GM12878 (cell line): ENCODE measurements around the gene AFAP1. TPM values are rescaled to one million over a fixed set of nuclear protein-coding genes. Genes with fewer than 3 reads are reported as not detected.

Experiments
- ATAC-seq: fragments of 200-7000 bp; cut with Tn5 transposase; 3 replicates; pipeline ENCODE4 v1.9.1; 2020; ENCODE audit warnings: mild to moderate bottlenecking, moderate library complexity
- BruUV-seq: library from RNA; stranded (reverse); fragments of 400-500 nt; replicated peaks from 2 replicates; lab custom pipeline; 2021; lab: Mats Ljungman, UMichigan
- CTCF ChIA-PET: fragments of 300-600 bp; sonication (Branson Sonifier 250); formaldehyde crosslinking; extraction: SDS; loops from one replicate; lab custom pipeline; 2021; ENCODE audit warnings: inconsistent platforms; lab: Yijun Ruan, JAX
- POLR2A ChIA-PET: fragments of 350-600 bp; formaldehyde crosslinking; extraction: SDS; loops from one replicate; lab custom pipeline; 2021; ENCODE audit warnings: inconsistent platforms; lab: Charles Lee
- RAD21 ChIA-PET: fragments of 300-600 bp; sonication (Branson Sonifier 250); formaldehyde crosslinking; loops from one replicate; lab custom pipeline; 2023; ENCODE audit warnings: antibody characterized with exemption; ENCODE audit not compliant: unreplicated experiment; lab: Charles Lee
- SMC1A ChIA-PET: fragments of 300-600 bp; sonication (Branson Sonifier 250); formaldehyde crosslinking; loops from one replicate; lab custom pipeline; 2023; ENCODE audit not compliant: unreplicated experiment, uncharacterized antibody; lab: Charles Lee
- DNase-seq: peaks from one replicate; pipeline ENCODE4 v3.0.0-alpha.2; 2011; ENCODE audit warnings: low read depth, low spot score
- FAIRE-seq: peaks from 3 replicates; lab custom pipeline; 2011; peaks lifted over from hg19 to GRCh38; lab: Jason Lieb, UNC
- H2AFZ ChIP-seq: 2 replicates; pipeline ENCODE4 v1.6.0; 2011; ENCODE audit warnings: low read depth, low read length, control low read depth; ENCODE audit not compliant: control insufficient read depth
- H3K27ac ChIP-seq: 2 replicates; pipeline ENCODE4 v1.5.1; 2011; ENCODE audit warnings: control low read depth; ENCODE audit not compliant: control insufficient read depth, insufficient read depth
- H3K27me3 ChIP-seq, 2 experiments: replicated peaks in 1 of 2; 2 replicates each; pipeline versions ENCODE4 v1.6.0 to v1.6.1; 2011; ENCODE audit warnings: low read length in 1 of 2; ENCODE audit not compliant: control insufficient read depth in 2 of 2, insufficient read depth in 2 of 2
- H3K36me3 ChIP-seq, 2 experiments: 2 replicates each; pipeline ENCODE4 v1.5.1; 2011; ENCODE audit warnings: low read length in 1 of 2; ENCODE audit not compliant: control insufficient read depth in 2 of 2, insufficient read depth in 2 of 2
- H3K4me1 ChIP-seq: 2 replicates; pipeline ENCODE4 v1.6.1; 2011; ENCODE audit warnings: mild to moderate bottlenecking, low read length, moderate library complexity, mixed read lengths; ENCODE audit not compliant: control insufficient read depth, insufficient read depth
- H3K4me2 ChIP-seq: 2 replicates; pipeline ENCODE4 v1.6.0; 2011; ENCODE audit warnings: control low read depth; ENCODE audit not compliant: control insufficient read depth, insufficient read depth
- H3K4me3 ChIP-seq: fragments of 200-600 bp; sonication (generic); 2 replicates; pipeline ENCODE4 v1.5.1; 2016
- H3K79me2 ChIP-seq: 2 replicates; pipeline ENCODE4 v1.6.0; 2011; ENCODE audit warnings: low read length; ENCODE audit not compliant: control insufficient read depth, insufficient read depth
- H3K9ac ChIP-seq: 2 replicates; pipeline ENCODE4 v1.8.0; 2011; ENCODE audit warnings: low read length, control low read depth, mixed read lengths; ENCODE audit not compliant: control insufficient read depth, insufficient read depth
- H3K9me3 ChIP-seq: replicated peaks from 3 replicates; pipeline ENCODE4 v1.5.1; 2011; ENCODE audit warnings: mild to moderate bottlenecking, low read length; ENCODE audit not compliant: control insufficient read depth, insufficient read depth
- H4K20me1 ChIP-seq: 2 replicates; pipeline ENCODE4 v1.6.0; 2011; ENCODE audit not compliant: control insufficient read depth, insufficient read depth
- BMI1 ChIP-seq: fragments of 450-650 bp; IDR thresholded peaks from 2 replicates; pipeline ENCODE4 v1.6.1; 2016; ENCODE audit warnings: mild to moderate bottlenecking, moderate library complexity, borderline replicate concordance
- CHD1 ChIP-seq: IDR thresholded peaks from 2 replicates; pipeline ENCODE4 v1.6.1; 2012; ENCODE audit warnings: low read depth, low read length, improper control_type of control experiment
- GATAD2B ChIP-seq: fragments of 450-650 bp; conservative IDR thresholded peaks from 2 replicates; pipeline ENCODE4 v1.6.1; 2017; ENCODE audit warnings: low read depth, mild to moderate bottlenecking, moderate library complexity
- IRF4 ChIP-seq: IDR thresholded peaks from 2 replicates; pipeline ENCODE4 v1.6.1; 2011; ENCODE audit warnings: low read depth, low read length
- STAT3 ChIP-seq: IDR thresholded peaks from 2 replicates; pipeline ENCODE4 v1.6.1; 2011; ENCODE audit warnings: low read depth, low read length, improper control_type of control experiment
- SUZ12 ChIP-seq: fragments of 200-600 bp; sonication (generic); IDR thresholded peaks from one replicate; pipeline ENCODE4 v1.6.1; 2018; ENCODE audit warnings: antibody characterized with exemption, mild to moderate bottlenecking; ENCODE audit not compliant: unreplicated experiment
- ZZZ3 ChIP-seq: IDR thresholded peaks from 2 replicates; pipeline ENCODE4 v1.6.1; 2011; ENCODE audit warnings: low read depth; ENCODE audit not compliant: control insufficient read depth, insufficient read length
- WGBS: methylation state at CpG from one replicate; pipeline ENCODE4 v1.1.6; 2016; ENCODE audit warnings: low lambda C conversion rate; ENCODE audit not compliant: insufficient replicate concordance, insufficient coverage; ENCODE audit errors: missing lambda C conversion rate; 5-methylcytosine and 5-hydroxymethylcytosine counted together
- in situ Hi-C: fragments of 300-500 bp; cut with MboI; formaldehyde crosslinking; loops from 9 replicates; pipeline ENCODE4 v1.14.3; 2018; ENCODE audit warnings: mixed read lengths
- intact Hi-C: fragments of 100-400 bp; cut with micrococcal nuclease; formaldehyde crosslinking; loops from one replicate; pipeline ENCODE4 v1.14.2; 2022; ENCODE audit not compliant: unreplicated experiment
- polyA plus RNA-seq, 11 experiments: library from polyadenylated mRNA; depleted of rRNA in 4 of 11; unstranded in 6 of 11; stranded (reverse) in 5 of 11; fragments of >200 nt; fragmentation: Nextera tagmentation in 4 of 11; fragmentation: Illumina TruSeq in 1 of 11; extraction: Ambion mirVana in 4 of 11; extraction: Trizol in 1 of 11; gene quantifications; 1 replicate in 1 of 11; 2 replicates in 10 of 11; pipeline versions ENCODE4 v1.2.1 to v1.2.3, GENCODE V29; 2011 to 2016; ENCODE audit warnings: inconsistent platforms in 2 of 11, missing spikeins in 2 of 11, low read depth in 1 of 11
- total RNA-seq, 4 experiments: library from RNA; depleted of rRNA in 3 of 4; stranded (reverse); fragments of >200 nt in 3 of 4; fragmentation: Illumina TruSeq in 1 of 4; extraction: Trizol in 1 of 4; gene quantifications; 2 replicates each; pipeline versions ENCODE4 v1.2.1 to v1.2.3, GENCODE V29; 2013 to 2021
- TF ChIP-seq, protein P1 (sequence below): fragments of 150-350 bp; IDR thresholded peaks from 2 replicates; pipeline ENCODE4 v1.6.1; 2016; ENCODE audit warnings: low read depth, low read length
- TF ChIP-seq, protein P2 (sequence below): fragments of 450-650 bp; IDR thresholded peaks from 2 replicates; pipeline ENCODE4 v1.6.1; 2017; ENCODE audit warnings: mild to moderate bottlenecking

The AFAP1 gene
- total and polyA plus RNA-seq, 10 of the 15 experiments (the other 5 are each of a cell fraction or from before 2014, with no cell fraction given), result 0.02 to 0.23 (median 0.09) TPM; not detected in 1

DNA sequence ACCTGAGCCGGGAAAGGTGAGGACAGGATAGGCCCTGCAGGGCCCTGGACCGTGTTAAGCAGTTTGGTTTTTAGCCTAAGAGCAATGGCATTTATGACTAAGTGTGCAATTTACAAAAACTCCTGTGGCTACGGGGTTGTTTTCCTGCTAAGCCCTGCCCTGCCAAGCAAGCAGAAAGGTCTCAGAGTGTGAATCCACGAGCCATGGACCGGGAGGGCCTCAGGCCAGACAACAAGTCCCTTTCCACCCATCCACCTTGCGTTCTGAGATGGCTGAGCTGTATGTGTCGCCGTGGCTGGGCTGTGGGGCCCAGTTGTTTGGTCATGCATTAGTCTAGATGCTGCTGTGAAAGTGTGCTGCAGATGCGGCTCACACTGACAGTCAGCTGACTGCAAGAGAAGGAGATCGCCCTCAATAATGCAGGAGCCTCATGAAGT is 33.9 kb upstream of the AFAP1 start (continued):
- TF ChIP-seq, protein P1, sequence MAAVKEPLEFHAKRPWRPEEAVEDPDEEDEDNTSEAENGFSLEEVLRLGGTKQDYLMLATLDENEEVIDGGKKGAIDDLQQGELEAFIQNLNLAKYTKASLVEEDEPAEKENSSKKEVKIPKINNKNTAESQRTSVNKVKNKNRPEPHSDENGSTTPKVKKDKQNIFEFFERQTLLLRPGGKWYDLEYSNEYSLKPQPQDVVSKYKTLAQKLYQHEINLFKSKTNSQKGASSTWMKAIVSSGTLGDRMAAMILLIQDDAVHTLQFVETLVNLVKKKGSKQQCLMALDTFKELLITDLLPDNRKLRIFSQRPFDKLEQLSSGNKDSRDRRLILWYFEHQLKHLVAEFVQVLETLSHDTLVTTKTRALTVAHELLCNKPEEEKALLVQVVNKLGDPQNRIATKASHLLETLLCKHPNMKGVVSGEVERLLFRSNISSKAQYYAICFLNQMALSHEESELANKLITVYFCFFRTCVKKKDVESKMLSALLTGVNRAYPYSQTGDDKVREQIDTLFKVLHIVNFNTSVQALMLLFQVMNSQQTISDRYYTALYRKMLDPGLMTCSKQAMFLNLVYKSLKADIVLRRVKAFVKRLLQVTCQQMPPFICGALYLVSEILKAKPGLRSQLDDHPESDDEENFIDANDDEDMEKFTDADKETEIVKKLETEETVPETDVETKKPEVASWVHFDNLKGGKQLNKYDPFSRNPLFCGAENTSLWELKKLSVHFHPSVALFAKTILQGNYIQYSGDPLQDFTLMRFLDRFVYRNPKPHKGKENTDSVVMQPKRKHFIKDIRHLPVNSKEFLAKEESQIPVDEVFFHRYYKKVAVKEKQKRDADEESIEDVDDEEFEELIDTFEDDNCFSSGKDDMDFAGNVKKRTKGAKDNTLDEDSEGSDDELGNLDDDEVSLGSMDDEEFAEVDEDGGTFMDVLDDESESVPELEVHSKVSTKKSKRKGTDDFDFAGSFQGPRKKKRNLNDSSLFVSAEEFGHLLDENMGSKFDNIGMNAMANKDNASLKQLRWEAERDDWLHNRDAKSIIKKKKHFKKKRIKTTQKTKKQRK, result no peak
- no peak for TF ChIP-seq SUZ12
- no peak for TF ChIP-seq STAT3
- TF ChIP-seq ZZZ3, result no peak
- no peak for TF ChIP-seq CHD1

DNA sequence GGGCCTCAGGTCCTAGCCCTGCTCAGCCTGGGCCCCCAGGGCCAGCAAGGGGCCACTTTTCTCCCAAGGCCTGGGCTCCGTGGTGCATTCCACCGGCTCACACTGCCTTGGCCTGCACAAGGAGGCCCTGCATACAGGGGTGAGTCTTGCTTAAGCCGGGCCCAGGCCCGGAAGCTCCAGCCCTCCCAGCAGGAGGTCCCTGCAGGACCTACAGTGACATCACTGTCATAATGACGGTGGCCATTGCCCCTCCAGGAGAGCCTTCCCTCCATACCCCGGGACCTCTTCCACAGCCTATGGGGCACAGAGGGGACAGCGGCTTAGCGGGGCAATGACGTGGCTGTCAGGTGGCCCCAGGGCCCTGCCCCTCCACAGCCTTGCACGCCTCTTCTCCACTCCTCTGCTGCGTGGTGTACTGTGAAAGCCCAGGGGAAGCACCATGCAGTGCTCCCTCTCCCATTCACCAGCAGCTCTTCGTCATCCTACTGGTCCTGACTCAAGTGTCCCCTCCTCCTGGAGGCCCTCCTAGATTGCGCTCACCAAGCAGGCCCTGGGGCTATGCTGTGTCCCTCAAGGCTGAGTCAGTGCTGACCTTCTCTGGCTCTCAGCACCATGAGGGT is 32.3 kb upstream of the AFAP1 start:
- SMC1A ChIA-PET, result no interaction called here
- in situ Hi-C loops, result no loop called here
- Histone ChIP-seq H3K79me2 (no peaks in the 10 kb centered on the region), H3K36me3 (no peaks in the 10 kb centered on the region), H3K27ac (no peak overlapping the region), H4K20me1 (no peaks in the 10 kb centered on the region), H3K9me3 (no peaks in the 10 kb centered on the region), H3K4me2 (peak overlapping the region; percentile 87; the same call in 1 of the 2 replicates), H2AFZ (no peak overlapping the region), H3K4me1 (peaks cover 28% of the 10 kb centered on the region), H3K9ac (no peak overlapping the region), H3K27me3 (no peaks in the 10 kb centered on the region), H3K4me3 (no peak overlapping the region)
- POLR2A ChIA-PET, result no interaction called here
- TF ChIP-seq, protein P2, sequence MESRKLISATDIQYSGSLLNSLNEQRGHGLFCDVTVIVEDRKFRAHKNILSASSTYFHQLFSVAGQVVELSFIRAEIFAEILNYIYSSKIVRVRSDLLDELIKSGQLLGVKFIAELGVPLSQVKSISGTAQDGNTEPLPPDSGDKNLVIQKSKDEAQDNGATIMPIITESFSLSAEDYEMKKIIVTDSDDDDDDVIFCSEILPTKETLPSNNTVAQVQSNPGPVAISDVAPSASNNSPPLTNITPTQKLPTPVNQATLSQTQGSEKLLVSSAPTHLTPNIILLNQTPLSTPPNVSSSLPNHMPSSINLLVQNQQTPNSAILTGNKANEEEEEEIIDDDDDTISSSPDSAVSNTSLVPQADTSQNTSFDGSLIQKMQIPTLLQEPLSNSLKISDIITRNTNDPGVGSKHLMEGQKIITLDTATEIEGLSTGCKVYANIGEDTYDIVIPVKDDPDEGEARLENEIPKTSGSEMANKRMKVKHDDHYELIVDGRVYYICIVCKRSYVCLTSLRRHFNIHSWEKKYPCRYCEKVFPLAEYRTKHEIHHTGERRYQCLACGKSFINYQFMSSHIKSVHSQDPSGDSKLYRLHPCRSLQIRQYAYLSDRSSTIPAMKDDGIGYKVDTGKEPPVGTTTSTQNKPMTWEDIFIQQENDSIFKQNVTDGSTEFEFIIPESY, result peak; percentile 58; the same call in 1 of the 2 replicates
- TF ChIP-seq BMI1 (no peak), GATAD2B (no peak), IRF4 (no peak)
- DNase-seq, result no peak
- no peak for FAIRE-seq
- WGBS, result 72% methylated on average over 13 of the region's 13 CpGs
- RAD21 ChIA-PET, result no interaction called here
- intact Hi-C loops, result no loop called here
- no peak for ATAC-seq
- CTCF ChIA-PET, result no interaction called here
- BruUV-seq, result no TSS peak
